Osteocyte (in vitro differentiated cells): Measurements from ENCODE around the gene SLITRK6. TPM values are rescaled to one million over a fixed set of nuclear protein-coding genes. Genes with fewer than 3 reads are reported as not detected.

Source experiments
- DNase-seq: peaks from one replicate; pipeline ENCODE4 v3.0.0; 2021; ENCODE audit warnings: mixed read lengths; ENCODE audit not compliant: unreplicated experiment; ENCODE audit errors: extremely low spot score
- H3K27ac Mint-ChIP-seq: one replicate; pipeline ENCODE4 v1.8.0; 2021; ENCODE audit warnings: mild to moderate bottlenecking, mixed read lengths; ENCODE audit not compliant: unreplicated experiment
- H3K27me3 Mint-ChIP-seq: one replicate; pipeline ENCODE4 v1.8.0; 2021; ENCODE audit warnings: mixed read lengths; ENCODE audit not compliant: unreplicated experiment
- H3K36me3 Mint-ChIP-seq: one replicate; pipeline ENCODE4 v1.8.0; 2021; ENCODE audit warnings: mixed read lengths; ENCODE audit not compliant: unreplicated experiment
- H3K4me1 Mint-ChIP-seq: one replicate; pipeline ENCODE4 v1.8.0; 2021; ENCODE audit warnings: mixed read lengths; ENCODE audit not compliant: unreplicated experiment
- H3K4me3 Mint-ChIP-seq: one replicate; pipeline ENCODE4 v1.8.0; 2021; ENCODE audit warnings: mild to moderate bottlenecking, moderate library complexity, mixed read lengths; ENCODE audit not compliant: unreplicated experiment
- H3K9me3 Mint-ChIP-seq: one replicate; pipeline ENCODE4 v1.8.0; 2021; ENCODE audit warnings: mixed read lengths; ENCODE audit not compliant: unreplicated experiment
- CTCF ChIP-seq: fragments of 200-600 bp; sonication (generic); IDR thresholded peaks from 2 replicates; pipeline ENCODE4 v1.5.0; 2021; ENCODE audit warnings: antibody characterized with exemption, mild to moderate bottlenecking, moderate library complexity
- total RNA-seq: library from RNA; stranded (reverse); gene quantifications from 2 replicates; pipeline ENCODE4 v1.2.1, GENCODE V29; 2021

The SLITRK6 gene
- total RNA-seq, 1 donor from 2014 or later, result 42.3 TPM

- no peaks in the 10 kb centered on the region for H3K36me3 Mint-ChIP-seq
- DNase-seq, result no peak
- TF ChIP-seq CTCF, result no peak
- no peaks in the 10 kb centered on the region for H3K9me3 Mint-ChIP-seq
- H3K27me3 Mint-ChIP-seq, result peaks cover 2% of the 10 kb centered on the region
- no peak overlapping the region for H3K4me3 Mint-ChIP-seq
- no peak overlapping the region for H3K27ac Mint-ChIP-seq
- H3K4me1 Mint-ChIP-seq, result no peaks in the 10 kb centered on the region
Measured at GRCh38 chr13:85825454-85825853, 26.2 kb upstream of the SLITRK6 start.

- H3K9me3 Mint-ChIP-seq, result no peaks in the 10 kb centered on the region
- H3K27ac Mint-ChIP-seq, result no peak overlapping the region
- H3K27me3 Mint-ChIP-seq, result peaks cover 3% of the 10 kb centered on the region
- H3K4me3 Mint-ChIP-seq, result no peak overlapping the region
- TF ChIP-seq CTCF, result no peak
- H3K36me3 Mint-ChIP-seq, result no peaks in the 10 kb centered on the region
- no peaks in the 10 kb centered on the region for H3K4me1 Mint-ChIP-seq
- DNase-seq, result no peak
Measured at GRCh38 chr13:85823832-85824231, 24.6 kb upstream of the SLITRK6 start.

- no peaks in the 10 kb centered on the region for H3K4me1 Mint-ChIP-seq
- DNase-seq, result no peak
- no peak overlapping the region for H3K4me3 Mint-ChIP-seq
- peaks cover 6% of the 10 kb centered on the region for H3K27me3 Mint-ChIP-seq
- H3K27ac Mint-ChIP-seq, result no peak overlapping the region
- no peak for TF ChIP-seq CTCF
- H3K36me3 Mint-ChIP-seq, result no peaks in the 10 kb centered on the region
- no peaks in the 10 kb centered on the region for H3K9me3 Mint-ChIP-seq
Measured at GRCh38 chr13:85819513-85819912, 20.3 kb upstream of the SLITRK6 start.

- TF ChIP-seq CTCF, result peak; percentile 66
- Mint-ChIP-seq H3K27ac (no peak overlapping the region), H3K9me3 (no peaks in the 10 kb centered on the region), H3K4me3 (no peak overlapping the region), H3K36me3 (no peaks in the 10 kb centered on the region), H3K4me1 (no peaks in the 10 kb centered on the region), H3K27me3 (peaks cover 6% of the 10 kb centered on the region)
- no peak for DNase-seq
Measured at GRCh38 chr13:85816413-85816812, 17.2 kb upstream of the SLITRK6 start.

- no peaks in the 10 kb centered on the region for H3K36me3 Mint-ChIP-seq
- peaks cover 2% of the 10 kb centered on the region for H3K27me3 Mint-ChIP-seq
- TF ChIP-seq CTCF, result no peak
- peaks cover 6% of the 10 kb centered on the region for H3K9me3 Mint-ChIP-seq
- peaks cover 2% of the 10 kb centered on the region for H3K4me1 Mint-ChIP-seq
- no peak for DNase-seq
- no peak overlapping the region for H3K4me3 Mint-ChIP-seq
- H3K27ac Mint-ChIP-seq, result no peak overlapping the region
Measured at GRCh38 chr13:85812282-85812681, 13.1 kb upstream of the SLITRK6 start.
